HG03135 (cell line): Measurements from ENCODE around the gene OR9Q1.

Experiments used
- ATAC-seq: cut with Tn5 transposase; IDR thresholded peaks from one replicate; pipeline ENCODE4 v1.9.1; 2021; ENCODE audit warnings: mild to moderate bottlenecking, moderate library complexity; ENCODE audit not compliant: unreplicated experiment

Gene OR9Q1

GRCh38 chr11:58030653-58031052 is 7.0 kb downstream of the OR9Q1 start, which contains the start of gene OR6Q1:
TSS of gene OR6Q1 (plus strand) at chr11:58030953. CDS start at chr11:58030953, 0 bp downstream.
- ATAC-seq, result no peak

- ATAC-seq, result no peak
Measured at GRCh38 chr11:58034471-58034870, 10.8 kb downstream of the OR9Q1 start.

- no peak for ATAC-seq
Measured at GRCh38 chr11:58039589-58039988, 15.9 kb downstream of the OR9Q1 start.

DNA sequence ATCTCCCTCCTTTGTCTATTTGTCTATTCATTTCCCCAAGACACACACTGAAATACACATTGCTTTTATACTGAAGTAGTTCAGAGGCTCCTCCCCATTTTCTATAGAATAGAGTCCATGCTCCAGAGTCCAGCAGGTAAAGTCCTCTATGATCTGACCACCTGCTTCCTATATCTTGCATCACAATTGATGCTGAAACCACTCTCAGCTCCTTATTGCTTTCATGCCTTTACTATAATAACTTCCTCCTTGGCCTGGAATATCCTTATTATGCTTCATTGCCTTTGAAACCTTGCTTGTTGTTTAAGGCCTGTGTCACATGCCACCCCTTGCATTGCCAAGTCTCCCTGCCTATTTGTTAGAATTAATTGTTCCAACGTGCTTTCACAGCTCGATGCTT is 19.7 kb downstream of the OR9Q1 start:
- ATAC-seq, result no peak

DNA sequence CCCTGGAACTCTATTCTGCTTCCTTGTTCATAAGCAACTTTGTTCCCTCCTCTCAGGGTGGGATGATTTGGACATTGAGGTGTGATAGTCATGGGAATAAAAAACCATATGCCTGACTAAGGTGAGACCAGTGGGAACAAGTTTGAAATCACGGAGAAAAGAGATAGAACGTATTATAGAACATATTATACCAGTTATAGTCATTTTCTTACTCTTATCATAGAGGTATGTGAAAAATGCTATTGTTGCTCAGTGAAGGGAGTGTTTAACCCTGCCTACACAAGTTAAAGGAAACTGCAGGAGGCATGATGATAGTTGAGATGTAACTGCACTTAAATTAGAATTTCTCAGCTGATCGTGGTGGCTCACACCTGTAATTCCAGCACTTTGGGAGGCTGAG is 22.6 kb downstream of the OR9Q1 start:
- no peak for ATAC-seq

GRCh38 chr11:58047818-58048217 is 24.1 kb downstream of the OR9Q1 start:
- no peak for ATAC-seq

- ATAC-seq, result no peak
Measured at GRCh38 chr11:58055806-58056401, 32.2 kb downstream of the OR9Q1 start.

DNA sequence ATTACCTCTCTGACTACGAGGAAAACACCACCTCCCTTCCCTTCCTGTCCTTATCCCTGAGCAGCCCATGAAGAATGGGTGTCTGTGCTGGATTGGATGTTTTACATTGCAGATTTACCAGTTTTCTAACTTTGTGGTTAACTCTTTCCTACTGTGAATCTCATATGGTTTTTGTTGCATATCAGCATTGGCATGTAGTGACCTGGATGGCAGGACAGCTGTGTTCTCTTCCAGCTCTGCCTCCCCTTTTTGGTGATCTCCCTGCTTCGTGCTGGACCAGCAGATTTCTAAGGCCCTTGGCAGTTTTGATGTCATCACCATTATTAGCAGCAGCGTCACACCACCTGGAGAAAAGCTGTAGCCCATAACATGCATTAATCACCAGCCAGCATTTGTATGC is 33.8 kb downstream of the OR9Q1 start:
- ATAC-seq, result no peak

DNA sequence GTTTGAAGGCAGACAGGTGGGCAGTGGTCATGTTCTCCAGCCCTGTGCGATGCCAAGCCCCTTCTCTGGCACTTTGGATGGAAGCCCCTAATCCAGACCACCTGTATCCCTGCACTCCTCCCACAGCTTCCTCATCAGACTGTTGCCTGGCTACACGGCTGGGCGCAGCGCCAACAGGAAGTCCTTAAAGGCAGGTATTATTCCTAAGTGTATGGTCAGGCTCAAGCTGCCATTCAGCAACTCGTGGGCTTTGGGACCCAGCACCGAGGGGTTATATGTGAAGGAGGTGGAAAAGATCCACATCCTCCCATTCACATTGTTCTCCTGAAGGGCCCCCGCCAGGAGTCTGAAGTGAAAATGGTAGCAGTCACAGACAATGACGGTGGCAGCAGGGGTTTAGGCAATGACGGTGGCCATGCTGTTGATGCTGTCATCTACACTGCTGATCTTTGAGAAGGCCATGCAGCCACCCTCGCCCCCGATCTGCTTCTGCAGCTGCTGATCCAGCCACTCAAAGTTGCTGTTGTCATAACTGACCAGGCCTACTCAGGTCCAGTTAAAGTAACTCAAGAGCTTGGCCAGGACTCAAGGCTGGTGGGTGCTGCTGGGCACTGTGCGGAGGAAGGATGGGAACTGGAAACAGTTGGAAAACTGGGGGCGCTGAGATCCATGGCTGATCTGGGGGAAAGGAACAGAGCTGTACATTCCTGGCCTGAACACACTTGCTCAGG is 34.8 kb downstream of the OR9Q1 start:
- ATAC-seq, result no peak

- ATAC-seq, result no peak
Measured at GRCh38 chr11:58059007-58059350, 35.3 kb downstream of the OR9Q1 start.

DNA sequence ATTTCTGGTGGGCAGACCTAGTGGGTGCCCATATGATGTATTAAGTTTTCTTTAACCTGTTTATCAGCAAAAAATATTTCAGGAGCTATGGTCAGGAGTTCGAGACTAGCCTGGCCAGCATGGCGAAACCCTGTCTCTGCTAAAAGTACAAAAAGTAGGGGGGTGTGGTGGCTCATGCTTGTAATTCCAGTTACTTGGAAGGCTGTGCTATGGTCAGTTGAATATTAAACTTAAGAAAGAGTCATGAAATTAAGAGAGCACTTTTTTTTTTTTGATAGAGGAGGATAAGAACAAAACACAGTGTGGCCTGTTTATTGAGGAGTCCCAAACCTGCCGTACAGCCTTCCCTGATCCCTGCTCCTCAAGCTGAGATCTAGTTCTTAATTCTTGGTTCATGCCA is 36.9 kb downstream of the OR9Q1 start:
- no peak for ATAC-seq

GRCh38 chr11:58060939-58061672 is 37.4 kb downstream of the OR9Q1 start:
- ATAC-seq, result no peak

GRCh38 chr11:58061813-58062212 is 38.1 kb downstream of the OR9Q1 start:
- no peak for ATAC-seq

DNA sequence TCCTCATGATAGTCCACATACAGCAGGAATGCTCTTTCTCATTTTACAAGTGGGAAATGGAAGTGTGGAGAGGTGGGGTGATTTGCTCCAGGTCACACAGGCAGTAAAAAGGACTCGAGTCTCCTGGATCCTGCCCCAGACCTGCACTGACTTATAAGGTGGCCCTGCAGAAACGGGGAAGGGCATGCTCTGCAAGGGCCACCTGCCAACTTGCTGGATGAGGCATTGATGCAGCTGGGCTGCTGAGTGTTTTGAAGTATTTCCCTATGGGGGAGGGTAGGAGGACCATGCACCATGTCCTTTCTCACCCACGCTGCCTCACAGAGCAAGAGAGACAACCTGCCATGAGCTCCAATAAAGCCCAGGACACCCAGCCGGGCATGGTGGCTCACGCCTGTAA is 44.0 kb downstream of the OR9Q1 start:
- no peak for ATAC-seq

- ATAC-seq, result no peak
Measured at GRCh38 chr11:58068655-58069054, 45.0 kb downstream of the OR9Q1 start.

- ATAC-seq, result no peak
Measured at GRCh38 chr11:58070585-58070984, 46.9 kb downstream of the OR9Q1 start.

- ATAC-seq, result no peak
Measured at GRCh38 chr11:58075781-58076180, 52.1 kb downstream of the OR9Q1 start.

GRCh38 chr11:58086528-58086927 is 62.8 kb downstream of the OR9Q1 start:
- no peak for ATAC-seq

GRCh38 chr11:58097437-58097836 is 73.8 kb downstream of the OR9Q1 start:
- ATAC-seq, result no peak

GRCh38 chr11:58121096-58121495 is 97.4 kb downstream of the OR9Q1 start:
- no peak for ATAC-seq

- ATAC-seq, result no peak
Measured at GRCh38 chr11:58125469-58125868, 101.8 kb downstream of the OR9Q1 start, which contains the start of gene OR9I1. TSS of gene OR9I1 (minus strand) at chr11:58125530. CDS start at chr11:58119444, 6,086 bp downstream.

- no peak for ATAC-seq
Measured at GRCh38 chr11:58127350-58127749, 103.7 kb downstream of the OR9Q1 start.
